ENCODE results near the gene PACSIN2.

PACSIN2 gene

GRCh38 chr22:42970029-42970428, 44.9 kb downstream of the PACSIN2 start:
- peaks cover 37% of the 10 kb centered on the region for H3K4me1 Mint-ChIP-seq
- peaks cover 45% of the 10 kb centered on the region for H3K9me3 Mint-ChIP-seq
- TF ChIP-seq, protein P1, sequence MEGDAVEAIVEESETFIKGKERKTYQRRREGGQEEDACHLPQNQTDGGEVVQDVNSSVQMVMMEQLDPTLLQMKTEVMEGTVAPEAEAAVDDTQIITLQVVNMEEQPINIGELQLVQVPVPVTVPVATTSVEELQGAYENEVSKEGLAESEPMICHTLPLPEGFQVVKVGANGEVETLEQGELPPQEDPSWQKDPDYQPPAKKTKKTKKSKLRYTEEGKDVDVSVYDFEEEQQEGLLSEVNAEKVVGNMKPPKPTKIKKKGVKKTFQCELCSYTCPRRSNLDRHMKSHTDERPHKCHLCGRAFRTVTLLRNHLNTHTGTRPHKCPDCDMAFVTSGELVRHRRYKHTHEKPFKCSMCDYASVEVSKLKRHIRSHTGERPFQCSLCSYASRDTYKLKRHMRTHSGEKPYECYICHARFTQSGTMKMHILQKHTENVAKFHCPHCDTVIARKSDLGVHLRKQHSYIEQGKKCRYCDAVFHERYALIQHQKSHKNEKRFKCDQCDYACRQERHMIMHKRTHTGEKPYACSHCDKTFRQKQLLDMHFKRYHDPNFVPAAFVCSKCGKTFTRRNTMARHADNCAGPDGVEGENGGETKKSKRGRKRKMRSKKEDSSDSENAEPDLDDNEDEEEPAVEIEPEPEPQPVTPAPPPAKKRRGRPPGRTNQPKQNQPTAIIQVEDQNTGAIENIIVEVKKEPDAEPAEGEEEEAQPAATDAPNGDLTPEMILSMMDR (IDR thresholded peaks at IDR 0.05): no peak
- no peaks in the 10 kb centered on the region for H3K27me3 Mint-ChIP-seq (ENCODE audit: low read depth, poor library complexity)
- peaks cover 67% of the 10 kb centered on the region for H3K36me3 Mint-ChIP-seq (ENCODE audit: low read depth)
- DNase-seq: no peak
- H3K4me3 Mint-ChIP-seq: no peak overlapping the region
- no peak overlapping the region for H3K27ac Mint-ChIP-seq

- Mint-ChIP-seq H3K4me3 (no peak overlapping the region), H3K27ac (no peak overlapping the region), H3K9me3 (peaks cover 45% of the 10 kb centered on the region), H3K36me3 (ENCODE audit: low read depth) (peaks cover 67% of the 10 kb centered on the region), H3K4me1 (peaks cover 37% of the 10 kb centered on the region), H3K27me3 (ENCODE audit: low read depth, poor library complexity) (no peaks in the 10 kb centered on the region)
- TF ChIP-seq, protein P1 (IDR thresholded peaks at IDR 0.05): no peak
- no peak for DNase-seq
Observed at GRCh38 chr22:42969348-42969975, 45.5 kb downstream of the PACSIN2 start.

DNA sequence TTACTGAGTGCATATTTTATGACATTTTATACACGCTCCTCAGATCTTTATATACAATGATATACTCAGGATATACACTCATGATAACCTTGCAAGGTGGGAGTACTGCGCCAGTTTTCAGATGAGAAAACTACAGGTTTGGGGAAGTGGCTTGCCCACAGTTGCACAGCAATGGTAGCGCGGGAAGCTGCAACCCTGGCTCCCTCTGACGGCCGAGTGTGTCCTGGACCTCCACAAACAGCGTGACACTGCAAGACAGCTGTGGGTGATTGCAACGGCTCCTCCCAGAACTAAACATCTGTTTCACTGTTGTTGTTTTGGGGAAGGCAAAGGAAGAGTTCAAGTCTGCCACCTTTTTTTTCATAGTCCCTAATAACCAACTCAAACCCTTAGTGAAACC, 47.0 kb downstream of the PACSIN2 start:
- TF ChIP-seq, protein P1 (IDR thresholded peaks at IDR 0.05): no peak
- no peak overlapping the region for H3K27ac Mint-ChIP-seq
- no peaks in the 10 kb centered on the region for H3K27me3 Mint-ChIP-seq (ENCODE audit: low read depth, poor library complexity)
- DNase-seq: no peak
- H3K4me3 Mint-ChIP-seq: no peak overlapping the region
- H3K9me3 Mint-ChIP-seq: peaks cover 42% of the 10 kb centered on the region
- peaks cover 37% of the 10 kb centered on the region for H3K4me1 Mint-ChIP-seq
- peaks cover 72% of the 10 kb centered on the region for H3K36me3 Mint-ChIP-seq (ENCODE audit: low read depth)

DNA sequence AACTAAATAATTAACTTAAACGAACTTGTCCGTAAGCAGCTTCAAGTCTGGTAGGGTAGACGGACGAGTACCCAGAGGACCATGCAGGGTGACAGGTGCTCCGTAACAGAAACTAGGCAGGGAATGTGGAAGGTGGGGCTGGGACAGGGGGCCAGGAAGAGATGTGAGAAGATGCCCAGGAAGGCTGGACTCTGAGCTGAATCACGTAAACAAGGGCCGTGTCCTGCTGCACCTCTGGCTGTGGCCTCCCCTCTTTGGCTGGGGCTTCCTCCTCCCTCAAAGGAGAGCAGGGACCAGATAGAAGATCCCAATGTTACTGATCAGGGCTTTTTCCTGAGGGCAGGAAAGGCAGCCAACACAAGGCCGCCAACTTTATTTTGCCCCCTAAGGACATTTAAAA, 47.9 kb downstream of the PACSIN2 start:
- no peak overlapping the region for H3K4me3 Mint-ChIP-seq
- peaks cover 34% of the 10 kb centered on the region for H3K9me3 Mint-ChIP-seq
- no peak for DNase-seq
- no peaks in the 10 kb centered on the region for H3K27me3 Mint-ChIP-seq (ENCODE audit: low read depth, poor library complexity)
- peaks cover 32% of the 10 kb centered on the region for H3K4me1 Mint-ChIP-seq
- peaks cover 64% of the 10 kb centered on the region for H3K36me3 Mint-ChIP-seq (ENCODE audit: low read depth)
- H3K27ac Mint-ChIP-seq: no peak overlapping the region
- TF ChIP-seq, protein P1 (IDR thresholded peaks at IDR 0.05): no peak

GRCh38 chr22:42966497-42966896, 48.5 kb downstream of the PACSIN2 start:
- Mint-ChIP-seq H3K4me1 (peaks cover 37% of the 10 kb centered on the region), H3K27ac (no peak overlapping the region), H3K27me3 (ENCODE audit: low read depth, poor library complexity) (no peaks in the 10 kb centered on the region), H3K36me3 (ENCODE audit: low read depth) (peaks cover 61% of the 10 kb centered on the region), H3K9me3 (peaks cover 31% of the 10 kb centered on the region), H3K4me3 (no peak overlapping the region)
- DNase-seq: no peak
- TF ChIP-seq, protein P1 (IDR thresholded peaks at IDR 0.05): no peak

All from nephron progenitor cell (in vitro differentiated cells).